Activated CD8-positive, alpha-beta memory T cell treated with anti-CD3 and anti-CD28 coated beads, Interleukin-2, amount 50 U/mL, for 24 hours (primary cell): Measurements from ENCODE around the gene PRDM16.

Experiments used
- DNase-seq: peaks from one replicate; pipeline ENCODE4 v3.0.0-alpha.2; 2020; ENCODE audit errors: extremely low read depth

The PRDM16 gene

GRCh38 chr1:3069491-3070308 lies 697 bp downstream of the PRDM16 start:
- DNase-seq = no peak

GRCh38 chr1:3070309-3070643 lies 1.3 kb downstream of the PRDM16 start:
- no peak for DNase-seq

GRCh38 chr1:3070644-3071564 lies 1.9 kb downstream of the PRDM16 start:
- no peak for DNase-seq

GRCh38 chr1:3071565-3072390 lies 2.8 kb downstream of the PRDM16 start:
- no peak for DNase-seq

DNA sequence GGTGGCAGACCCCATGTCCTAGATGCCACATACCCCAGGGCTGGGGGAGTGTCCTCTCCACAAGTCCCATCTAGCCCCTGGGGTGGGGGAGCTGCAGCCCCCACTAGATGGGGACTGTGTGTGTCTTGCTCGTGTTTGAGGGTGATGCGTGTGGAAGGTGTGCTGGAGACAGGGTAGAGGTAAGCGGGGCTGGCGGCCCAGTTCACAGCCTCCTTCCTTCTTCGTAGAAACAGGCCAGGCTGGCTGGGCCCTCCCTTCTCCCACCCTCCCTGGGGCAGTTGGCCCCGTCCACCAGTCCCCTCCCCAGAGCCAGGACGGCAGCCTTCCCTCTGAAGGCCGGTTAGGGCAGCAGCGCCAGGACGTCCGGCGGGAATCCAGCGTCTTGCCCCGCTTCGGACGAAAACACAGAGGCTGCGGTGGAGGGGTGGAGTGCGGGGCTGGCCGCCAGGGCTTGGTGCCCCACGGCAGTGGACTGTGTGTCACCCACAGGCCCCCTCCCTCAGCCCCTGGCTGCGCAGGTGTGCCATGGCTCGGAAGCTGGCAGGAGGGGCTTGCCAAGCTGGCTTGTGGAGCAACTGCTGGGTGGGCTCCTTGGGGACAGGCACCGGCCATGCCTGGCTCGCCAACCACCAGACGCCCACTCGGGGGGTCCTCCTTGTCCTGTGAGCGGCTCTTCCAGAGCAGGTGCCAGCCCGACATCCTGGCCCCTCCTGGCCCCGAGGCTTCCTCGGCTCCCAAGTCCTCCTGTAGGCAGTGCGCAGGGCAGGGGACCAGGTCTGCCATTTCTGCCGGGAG lies 3.6 kb downstream of the PRDM16 start:
- DNase-seq = no peak

- no peak for DNase-seq
These were observed 4.1 kb downstream of the PRDM16 start for GRCh38 chr1:3073186-3073488.

GRCh38 chr1:3073489-3074296 lies 4.7 kb downstream of the PRDM16 start:
- no peak for DNase-seq

- DNase-seq = no peak
These were observed 5.3 kb downstream of the PRDM16 start for GRCh38 chr1:3074297-3074741.

DNA sequence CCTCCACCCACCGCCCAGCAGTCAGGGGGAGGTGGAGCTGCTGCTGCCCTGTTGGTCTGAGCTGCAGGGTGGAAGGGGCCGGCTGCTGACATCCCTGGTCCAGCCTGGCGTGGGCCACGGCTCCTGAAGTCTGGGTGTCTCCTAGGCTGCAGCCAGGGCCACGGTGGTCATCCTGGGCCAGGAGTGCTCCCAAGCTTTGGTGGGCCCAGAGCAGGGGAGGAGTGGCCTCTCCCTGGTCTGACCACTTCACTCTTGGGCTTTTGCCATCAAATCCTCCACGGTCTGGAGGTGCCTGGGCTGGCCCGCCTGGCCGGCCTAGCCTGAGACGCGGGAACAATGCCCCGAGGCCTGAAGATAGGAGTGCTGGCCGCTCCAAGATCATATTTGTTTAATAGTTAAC lies 5.8 kb downstream of the PRDM16 start:
- DNase-seq = no peak

DNA sequence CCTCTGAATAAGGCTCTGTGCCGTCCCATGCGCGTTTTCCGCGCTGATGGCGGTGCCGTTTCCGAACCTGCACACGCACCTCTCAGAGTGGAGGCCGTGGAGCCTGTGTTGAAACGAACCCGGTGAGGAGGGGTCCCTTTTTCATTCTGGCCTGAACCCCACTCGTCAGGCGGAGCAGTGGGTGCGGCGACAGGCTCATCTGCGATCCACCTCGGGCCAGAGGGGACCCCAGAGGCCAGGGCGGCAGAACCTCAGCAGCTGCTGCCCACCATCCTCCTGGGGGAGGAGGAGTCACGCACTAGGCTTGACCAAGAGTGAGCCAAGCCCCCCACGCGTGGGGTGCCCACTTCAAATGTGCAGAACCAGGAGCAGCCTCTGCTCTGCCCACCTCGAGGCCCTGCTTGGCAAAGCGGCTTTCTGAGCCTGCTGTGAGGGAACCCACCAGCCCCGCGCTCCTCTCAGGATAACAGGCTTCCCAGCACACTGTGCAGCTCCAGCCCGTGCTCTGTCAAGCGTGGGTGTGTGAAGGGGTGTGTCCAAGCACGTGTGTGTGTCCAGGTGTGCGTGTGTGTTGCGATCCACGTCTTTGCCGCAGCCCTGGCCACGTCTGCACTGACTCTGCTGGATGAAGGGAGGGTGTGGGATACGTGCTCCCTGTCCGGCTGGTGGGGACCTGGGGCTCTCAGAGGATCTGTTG lies 6.8 kb downstream of the PRDM16 start:
- DNase-seq = no peak

DNA sequence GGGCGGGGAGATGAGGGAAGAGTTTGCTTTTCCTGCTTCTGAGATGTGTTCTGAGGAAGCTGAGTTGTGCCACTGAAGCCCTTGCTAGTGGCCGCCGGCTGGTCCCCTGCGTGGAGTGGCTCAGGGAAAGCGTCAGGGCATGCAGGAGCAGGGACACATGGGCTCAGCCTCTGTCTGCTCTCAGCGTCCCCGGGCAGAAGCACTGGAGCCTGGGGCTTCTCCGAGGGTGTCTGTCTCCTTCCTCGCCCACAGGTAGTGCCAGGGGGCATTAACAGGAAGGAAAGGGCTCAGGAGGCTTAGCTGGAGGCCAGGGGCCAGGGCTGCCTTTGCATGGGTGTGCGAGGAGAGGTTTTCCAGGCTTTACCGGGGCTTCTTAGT lies 7.3 kb downstream of the PRDM16 start:
- DNase-seq = no peak

DNA sequence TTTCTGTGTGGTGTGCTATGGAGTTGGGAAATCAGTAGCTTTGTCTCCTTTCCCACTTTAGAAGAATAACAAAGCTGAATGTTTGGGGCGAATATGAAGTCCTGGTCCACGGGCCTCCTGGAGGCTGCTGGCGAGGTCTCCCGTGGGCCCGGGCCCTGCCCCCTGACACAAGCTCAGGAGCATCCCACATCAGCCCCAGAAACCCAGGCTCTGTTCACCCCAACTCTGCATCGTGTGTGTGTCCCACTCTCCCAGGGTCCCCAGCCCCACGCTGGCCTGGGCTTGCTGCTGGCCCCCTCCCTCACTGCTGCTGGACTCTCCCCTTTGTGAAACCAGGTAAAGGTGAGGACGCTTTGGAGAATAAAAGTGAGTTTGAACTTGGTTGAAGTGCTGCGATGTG lies 8.1 kb downstream of the PRDM16 start:
- DNase-seq = no peak

GRCh38 chr1:3077561-3077960 lies 8.6 kb downstream of the PRDM16 start:
- DNase-seq = no peak

- DNase-seq = no peak
These were observed 9.4 kb downstream of the PRDM16 start for GRCh38 chr1:3078430-3078861.

DNA sequence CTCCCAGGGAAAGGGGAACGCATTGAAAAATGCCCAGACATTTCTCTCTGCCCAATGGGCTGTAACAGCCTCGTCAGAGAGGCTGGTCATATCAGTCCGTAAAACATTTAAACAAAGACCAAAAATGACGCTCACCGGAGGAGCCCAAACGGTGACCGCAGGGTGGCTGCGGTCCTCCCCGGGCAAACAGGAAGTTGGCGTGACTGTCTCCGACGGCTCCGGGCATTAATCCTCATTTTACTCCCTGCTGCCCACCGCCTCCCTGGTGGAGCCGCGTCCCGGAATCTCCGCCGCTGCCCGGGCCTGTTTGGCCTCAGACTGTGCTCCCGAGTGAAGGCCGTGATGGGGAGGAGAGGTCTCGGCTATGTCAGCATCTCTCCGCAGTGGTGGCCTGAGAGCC lies 9.9 kb downstream of the PRDM16 start:
- DNase-seq = no peak

GRCh38 chr1:3079381-3080052 lies 10.5 kb downstream of the PRDM16 start:
- no peak for DNase-seq

GRCh38 chr1:3080053-3080955 lies 11.3 kb downstream of the PRDM16 start:
- no peak for DNase-seq

DNA sequence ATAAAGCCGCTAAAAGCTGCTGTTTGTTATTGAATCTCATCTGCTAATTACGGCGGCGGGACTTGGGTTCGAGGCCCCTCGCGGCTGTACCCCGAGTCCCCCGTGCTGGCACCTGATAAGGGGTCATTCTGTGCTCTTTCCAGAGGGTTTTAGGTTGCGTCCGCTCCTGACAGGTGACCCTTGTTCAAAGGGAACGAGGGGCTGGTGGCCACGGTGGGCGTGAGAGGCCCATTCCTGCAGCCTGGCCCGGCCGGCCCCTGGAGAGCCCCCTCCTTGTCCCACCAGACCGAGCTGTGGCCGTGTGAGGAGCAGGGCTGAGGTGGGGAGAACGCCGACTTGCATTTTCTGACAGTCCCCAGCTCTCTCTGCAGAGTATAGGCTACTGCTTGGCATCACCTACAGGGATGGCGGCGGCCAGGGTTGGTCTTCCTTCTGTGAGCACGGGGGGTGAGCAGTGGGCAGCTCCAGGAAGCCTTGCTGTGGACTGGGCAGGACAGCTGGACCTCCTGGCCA lies 12.2 kb downstream of the PRDM16 start:
- no peak for DNase-seq
